H9 (cell line): Measurements from ENCODE around the gene IZUMO4. TPM values are rescaled to one million over a fixed set of nuclear protein-coding genes. Genes with fewer than 3 reads are reported as not detected.

Experiments used
- DNase-seq: peaks from one replicate; pipeline ENCODE4 v3.0.0-alpha.2; 2017
- H2AFZ ChIP-seq: one replicate; pipeline ENCODE4 v1.6.1; 2013; ENCODE audit warnings: mild to moderate bottlenecking, low read length, control low read depth, moderate library complexity
- H2AK5ac ChIP-seq: 2 replicates; pipeline ENCODE4 v1.6.1; 2013; ENCODE audit warnings: low read length, control low read depth, mixed read lengths; ENCODE audit not compliant: insufficient read length
- H2BK120ac ChIP-seq: one replicate; pipeline ENCODE4 v1.6.1; 2013; ENCODE audit warnings: low read depth, mild to moderate bottlenecking, low read length, control low read depth, inconsistent platforms; ENCODE audit not compliant: poor library complexity, severe bottlenecking
- H2BK12ac ChIP-seq: 2 replicates; pipeline ENCODE4 v1.6.1; 2013; ENCODE audit warnings: low read length, control low read depth, mixed read lengths, low read depth; ENCODE audit not compliant: insufficient read length
- H2BK15ac ChIP-seq: 2 replicates; pipeline ENCODE4 v1.6.1; 2013; ENCODE audit warnings: low read depth, low read length, control low read depth
- H2BK20ac ChIP-seq: one replicate; pipeline ENCODE4 v1.6.1; 2013; ENCODE audit warnings: low read depth, mild to moderate bottlenecking, low read length, control low read depth, inconsistent platforms; ENCODE audit not compliant: poor library complexity, severe bottlenecking
- H2BK5ac ChIP-seq: 2 replicates; pipeline ENCODE4 v1.6.1; 2013; ENCODE audit warnings: low read length, control low read depth, mixed read lengths; ENCODE audit not compliant: insufficient read length
- H3K14ac ChIP-seq: 2 replicates; pipeline ENCODE4 v1.6.1; 2013; ENCODE audit warnings: low read length, control low read depth; ENCODE audit not compliant: insufficient read depth
- H3K18ac ChIP-seq: 2 replicates; pipeline ENCODE4 v1.6.1; 2013; ENCODE audit warnings: low read depth, mild to moderate bottlenecking, mixed read lengths, low read length, control low read depth; ENCODE audit not compliant: insufficient read length
- H3K23ac ChIP-seq: 2 replicates; pipeline ENCODE4 v1.6.1; 2013; ENCODE audit warnings: low read length, control low read depth, mixed read lengths, low read depth; ENCODE audit not compliant: insufficient read length
- H3K23me2 ChIP-seq: 2 replicates; pipeline ENCODE4 v1.6.1; 2013; ENCODE audit warnings: low read depth, mild to moderate bottlenecking, mixed read lengths, low read length, control low read depth; ENCODE audit not compliant: insufficient read length, poor library complexity, severe bottlenecking
- H3K27ac ChIP-seq: 2 replicates; pipeline ENCODE4 v1.5.1; 2013; ENCODE audit warnings: low read length, control low read depth, mixed read lengths, low read depth; ENCODE audit not compliant: insufficient read length
- H3K27me3 ChIP-seq: 2 replicates; pipeline ENCODE4 v1.6.1; 2013; ENCODE audit warnings: low read length, control low read depth, inconsistent platforms; ENCODE audit not compliant: insufficient read depth
- H3K4ac ChIP-seq: 2 replicates; pipeline ENCODE4 v1.6.1; 2013; ENCODE audit warnings: low read depth, mild to moderate bottlenecking, control low read depth, inconsistent platforms, low read length, moderate library complexity
- H3K4me1 ChIP-seq: 2 replicates; pipeline ENCODE4 v1.6.1; 2013; ENCODE audit warnings: low read length, control low read depth, inconsistent platforms; ENCODE audit not compliant: insufficient read depth
- H3K4me2 ChIP-seq: 2 replicates; pipeline ENCODE4 v1.6.1; 2013; ENCODE audit warnings: low read length, control low read depth, mixed read lengths; ENCODE audit not compliant: insufficient read length, insufficient read depth
- H3K56ac ChIP-seq: 2 replicates; pipeline ENCODE4 v1.6.1; 2013; ENCODE audit warnings: low read depth, mild to moderate bottlenecking, mixed read lengths, low read length, control low read depth; ENCODE audit not compliant: insufficient read length
- H3K79me1 ChIP-seq: 2 replicates; pipeline ENCODE4 v1.6.1; 2013; ENCODE audit warnings: low read depth, mild to moderate bottlenecking, moderate library complexity, low read length, control low read depth, inconsistent platforms; ENCODE audit not compliant: insufficient read depth, poor library complexity, severe bottlenecking
- H3K79me2 ChIP-seq: 2 replicates; pipeline ENCODE4 v1.6.1; 2013; ENCODE audit warnings: low read length, control low read depth, inconsistent platforms; ENCODE audit not compliant: insufficient read depth
- H3K9ac ChIP-seq: 2 replicates; pipeline ENCODE4 v1.6.1; 2013; ENCODE audit warnings: low read length, control low read depth, mixed read lengths; ENCODE audit not compliant: insufficient read length; ENCODE audit errors: extremely low read depth
- H3K9me3 ChIP-seq: one replicate; pipeline ENCODE4 v1.6.1; 2013; ENCODE audit warnings: low read depth, low read length, inconsistent platforms; ENCODE audit not compliant: control insufficient read depth
- H3T11ph ChIP-seq: one replicate; pipeline ENCODE4 v1.6.1; 2013; ENCODE audit warnings: mild to moderate bottlenecking, low read length, control low read depth, inconsistent platforms
- H4K20me1 ChIP-seq: one replicate; pipeline ENCODE4 v1.6.1; 2013; ENCODE audit not compliant: control insufficient read depth, insufficient read length, insufficient read depth
- H4K5ac ChIP-seq: 2 replicates; pipeline ENCODE4 v1.6.1; 2013; ENCODE audit warnings: low read depth, mild to moderate bottlenecking, mixed read lengths, low read length, control low read depth; ENCODE audit not compliant: insufficient read length
- H4K8ac ChIP-seq: replicated peaks from 2 replicates; pipeline ENCODE4 v1.6.1; 2013; ENCODE audit warnings: low read length, control low read depth, mixed read lengths, low read depth; ENCODE audit not compliant: insufficient read length
- H4K91ac ChIP-seq: 2 replicates; pipeline ENCODE4 v1.6.1; 2013; ENCODE audit warnings: low read depth, mild to moderate bottlenecking, moderate library complexity, mixed read lengths, low read length, control low read depth; ENCODE audit not compliant: insufficient read length
- H3K27ac Mint-ChIP-seq, 3 experiments: 2 replicates in 2 of 3; 3 replicates in 1 of 3; pipeline ENCODE4 v1.8.0; 2020 to 2021; ENCODE audit warnings: mixed read lengths in 3 of 3, mild to moderate bottlenecking in 1 of 3, moderate library complexity in 1 of 3
- H3K27me3 Mint-ChIP-seq: 2 replicates; pipeline ENCODE4 v1.8.0; 2021; ENCODE audit warnings: low read depth, mild to moderate bottlenecking, moderate library complexity, mixed read lengths
- H3K36me3 Mint-ChIP-seq, 3 experiments: 2 replicates in 2 of 3; 3 replicates in 1 of 3; pipeline ENCODE4 v1.8.0; 2020 to 2021; ENCODE audit warnings: low read depth in 3 of 3, mixed read lengths in 3 of 3; ENCODE audit not compliant: insufficient read depth in 1 of 3
- H3K4me1 Mint-ChIP-seq, 2 experiments: 2 replicates each; pipeline ENCODE4 v1.8.0; 2020; ENCODE audit warnings: mixed read lengths in 2 of 2
- H3K4me3 Mint-ChIP-seq, 2 experiments: 2 replicates in 1 of 2; 3 replicates in 1 of 2; pipeline ENCODE4 v1.8.0; 2020 to 2021; ENCODE audit warnings: mild to moderate bottlenecking in 2 of 2, mixed read lengths in 2 of 2, moderate library complexity in 1 of 2
- H3K9me3 Mint-ChIP-seq, 2 experiments: 2 replicates in 1 of 2; 3 replicates in 1 of 2; pipeline ENCODE4 v1.8.0; 2020; ENCODE audit warnings: mild to moderate bottlenecking in 2 of 2, mixed read lengths in 2 of 2, moderate library complexity in 1 of 2
- WGBS: extraction: QIAGEN DNeasy Blood & Tissue Kit; methylation state at CpG from one replicate; pipeline ENCODE4 v1.1.7; 2013; ENCODE audit warnings: missing lambda C conversion rate, low lambda C conversion rate, mixed read lengths; ENCODE audit not compliant: insufficient read length; ENCODE audit errors: extremely low coverage; 5-methylcytosine and 5-hydroxymethylcytosine counted together
- total RNA-seq: library from RNA; stranded (reverse); gene quantifications from 2 replicates; pipeline ENCODE4 v1.2.1, GENCODE V29; 2021
- TF ChIP-seq, protein P1 (sequence below): fragments of 200-600 bp; sonication (generic); conservative IDR thresholded peaks from 3 replicates; pipeline ENCODE4 v1.8.0; 2021; ENCODE audit warnings: antibody characterized with exemption, mild to moderate bottlenecking

The IZUMO4 gene
- total RNA-seq, 1 experiment from 2014 or later = 2.1 TPM

DNA sequence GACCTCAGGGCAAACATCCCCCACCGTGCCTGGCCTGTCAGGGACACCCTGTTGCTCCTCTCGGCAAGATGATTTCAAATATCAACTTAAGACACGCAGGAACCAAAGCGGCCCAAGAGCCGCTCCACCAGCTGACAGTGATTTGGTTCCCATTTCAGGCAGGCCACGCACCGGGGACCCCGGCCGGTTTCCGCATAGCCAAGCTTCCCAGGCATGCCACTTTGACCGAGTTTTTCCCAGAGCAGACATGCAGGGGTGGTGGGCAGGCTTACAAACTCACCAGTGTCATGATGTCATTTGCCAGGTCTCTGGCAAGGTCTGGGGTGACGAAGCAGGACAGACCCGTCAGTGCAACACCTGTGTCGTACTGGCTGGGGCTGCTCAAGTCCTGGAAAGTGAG is 35.5 kb downstream of the IZUMO4 start:
- H2BK120ac ChIP-seq = no peak overlapping the region
- no peak overlapping the region for H4K91ac ChIP-seq
- H3K14ac ChIP-seq = no peak overlapping the region
- no peak overlapping the region for H2BK5ac ChIP-seq
- TF ChIP-seq, protein P1, sequence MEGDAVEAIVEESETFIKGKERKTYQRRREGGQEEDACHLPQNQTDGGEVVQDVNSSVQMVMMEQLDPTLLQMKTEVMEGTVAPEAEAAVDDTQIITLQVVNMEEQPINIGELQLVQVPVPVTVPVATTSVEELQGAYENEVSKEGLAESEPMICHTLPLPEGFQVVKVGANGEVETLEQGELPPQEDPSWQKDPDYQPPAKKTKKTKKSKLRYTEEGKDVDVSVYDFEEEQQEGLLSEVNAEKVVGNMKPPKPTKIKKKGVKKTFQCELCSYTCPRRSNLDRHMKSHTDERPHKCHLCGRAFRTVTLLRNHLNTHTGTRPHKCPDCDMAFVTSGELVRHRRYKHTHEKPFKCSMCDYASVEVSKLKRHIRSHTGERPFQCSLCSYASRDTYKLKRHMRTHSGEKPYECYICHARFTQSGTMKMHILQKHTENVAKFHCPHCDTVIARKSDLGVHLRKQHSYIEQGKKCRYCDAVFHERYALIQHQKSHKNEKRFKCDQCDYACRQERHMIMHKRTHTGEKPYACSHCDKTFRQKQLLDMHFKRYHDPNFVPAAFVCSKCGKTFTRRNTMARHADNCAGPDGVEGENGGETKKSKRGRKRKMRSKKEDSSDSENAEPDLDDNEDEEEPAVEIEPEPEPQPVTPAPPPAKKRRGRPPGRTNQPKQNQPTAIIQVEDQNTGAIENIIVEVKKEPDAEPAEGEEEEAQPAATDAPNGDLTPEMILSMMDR = no peak
- no peak overlapping the region for H2BK15ac ChIP-seq
- Mint-ChIP-seq H3K27me3 (no peaks in the 10 kb centered on the region), H3K4me3 (no peak overlapping the region), H3K27ac (peak overlapping the region in 1 of 3 experiments; percentile 63; a peak in 1 of 7 replicates), H3K36me3 (peaks cover 22 to 59% (median 54%) of the 10 kb centered on the region in 3 experiments; a peak in 6 of 7 replicates), H3K4me1 (no peaks in the 10 kb centered on the region), H3K9me3 (no peaks in the 10 kb centered on the region)
- WGBS = no CpG with 5 or more reads among the region's 14 CpGs
- no peak overlapping the region for H3K56ac ChIP-seq
- no peaks in the 10 kb centered on the region for H4K20me1 ChIP-seq
- no peak overlapping the region for H3K9ac ChIP-seq
- H4K5ac ChIP-seq = no peak overlapping the region
- H3T11ph ChIP-seq = no peak overlapping the region
- no peaks in the 10 kb centered on the region for H3K4me1 ChIP-seq
- no peaks in the 10 kb centered on the region for H3K27me3 ChIP-seq
- H3K18ac ChIP-seq = no peak overlapping the region
- DNase-seq = no peak
- no peak overlapping the region for H2AFZ ChIP-seq
- no peak overlapping the region for H3K27ac ChIP-seq
- no peak overlapping the region for H2AK5ac ChIP-seq
- no peaks in the 10 kb centered on the region for H3K9me3 ChIP-seq
- H3K79me1 ChIP-seq = no peaks in the 10 kb centered on the region
- no peaks in the 10 kb centered on the region for H3K79me2 ChIP-seq
- no peak overlapping the region for H3K4me2 ChIP-seq
- no peak overlapping the region for H4K8ac ChIP-seq
- no peak overlapping the region for H3K4ac ChIP-seq
- no peaks in the 10 kb centered on the region for H3K23me2 ChIP-seq
- no peak overlapping the region for H3K23ac ChIP-seq
- H2BK12ac ChIP-seq = no peak overlapping the region
- no peak overlapping the region for H2BK20ac ChIP-seq
